SU-DHL-6 (cell line): ENCODE results near the gene DOK7.

Experiments used
- EZH2phosphoT487 ChIP-seq: fragments of 200-600 bp; sonication (generic), shearing (Covaris generic); conservative IDR thresholded peaks from 2 replicates; pipeline ENCODE4 v1.6.1; 2018; ENCODE audit warnings: mild to moderate bottlenecking, antibody characterized with exemption, low read length, moderate library complexity, mixed read lengths
- TF ChIP-seq, protein P1 (sequence below): fragments of 200-600 bp; sonication (generic); IDR thresholded peaks from one replicate; pipeline ENCODE4 v1.5.1; 2017; ENCODE audit warnings: antibody characterized with exemption, mild to moderate bottlenecking, low read length, moderate library complexity; ENCODE audit not compliant: insufficient read depth, poor library complexity, severe bottlenecking

DNA sequence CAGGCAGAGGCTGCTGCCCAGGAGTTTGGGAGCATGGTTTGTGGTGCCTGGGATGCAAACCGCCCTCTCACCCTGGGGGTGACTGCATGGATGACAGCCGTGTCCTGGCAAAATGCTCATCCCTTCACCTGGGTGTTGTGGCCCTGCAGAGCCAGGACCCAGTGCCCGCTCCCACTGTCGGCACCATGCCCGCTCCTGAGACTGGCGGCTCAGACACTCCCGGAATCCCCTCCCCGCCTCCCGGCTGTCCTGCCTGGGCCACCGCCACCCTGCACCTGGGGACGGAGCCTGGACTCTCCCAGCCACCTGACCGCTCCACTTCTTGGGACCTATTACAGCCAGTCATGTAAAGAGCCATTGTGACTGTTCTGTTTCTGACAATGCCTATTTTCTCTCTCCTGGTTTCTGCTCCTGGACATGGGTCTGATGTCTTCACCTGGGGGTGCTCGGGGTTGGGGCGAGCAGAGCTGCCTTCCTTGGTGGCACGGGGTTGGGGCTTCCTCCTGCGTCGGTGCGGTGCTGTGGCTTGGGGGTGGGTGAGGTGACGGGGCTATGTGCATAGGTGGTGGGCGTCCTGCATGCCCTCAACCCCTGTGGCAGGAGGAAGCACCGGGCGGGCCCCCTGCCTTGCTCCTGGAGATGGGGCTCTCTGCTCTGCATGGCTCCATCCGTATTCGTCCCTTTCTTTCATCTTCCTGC, 38.2 kb downstream of the DOK7 start:
- TF ChIP-seq, protein P1, sequence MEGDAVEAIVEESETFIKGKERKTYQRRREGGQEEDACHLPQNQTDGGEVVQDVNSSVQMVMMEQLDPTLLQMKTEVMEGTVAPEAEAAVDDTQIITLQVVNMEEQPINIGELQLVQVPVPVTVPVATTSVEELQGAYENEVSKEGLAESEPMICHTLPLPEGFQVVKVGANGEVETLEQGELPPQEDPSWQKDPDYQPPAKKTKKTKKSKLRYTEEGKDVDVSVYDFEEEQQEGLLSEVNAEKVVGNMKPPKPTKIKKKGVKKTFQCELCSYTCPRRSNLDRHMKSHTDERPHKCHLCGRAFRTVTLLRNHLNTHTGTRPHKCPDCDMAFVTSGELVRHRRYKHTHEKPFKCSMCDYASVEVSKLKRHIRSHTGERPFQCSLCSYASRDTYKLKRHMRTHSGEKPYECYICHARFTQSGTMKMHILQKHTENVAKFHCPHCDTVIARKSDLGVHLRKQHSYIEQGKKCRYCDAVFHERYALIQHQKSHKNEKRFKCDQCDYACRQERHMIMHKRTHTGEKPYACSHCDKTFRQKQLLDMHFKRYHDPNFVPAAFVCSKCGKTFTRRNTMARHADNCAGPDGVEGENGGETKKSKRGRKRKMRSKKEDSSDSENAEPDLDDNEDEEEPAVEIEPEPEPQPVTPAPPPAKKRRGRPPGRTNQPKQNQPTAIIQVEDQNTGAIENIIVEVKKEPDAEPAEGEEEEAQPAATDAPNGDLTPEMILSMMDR = no peak
- TF ChIP-seq EZH2phosphoT487 = no peak
